H9 (cell line): ENCODE measurements around the gene ZNF469. TPM values are rescaled to one million over a fixed set of nuclear protein-coding genes. Genes with fewer than 3 reads are reported as not detected.

ENCODE experiments used
- DNase-seq: peaks from one replicate; pipeline ENCODE4 v3.0.0-alpha.2; 2017
- H2AFZ ChIP-seq: one replicate; pipeline ENCODE4 v1.6.1; 2013; ENCODE audit warnings: mild to moderate bottlenecking, low read length, control low read depth, moderate library complexity
- H2AK5ac ChIP-seq: 2 replicates; pipeline ENCODE4 v1.6.1; 2013; ENCODE audit warnings: low read length, control low read depth, mixed read lengths; ENCODE audit not compliant: insufficient read length
- H2BK120ac ChIP-seq: one replicate; pipeline ENCODE4 v1.6.1; 2013; ENCODE audit warnings: low read depth, mild to moderate bottlenecking, low read length, control low read depth, inconsistent platforms; ENCODE audit not compliant: poor library complexity, severe bottlenecking
- H2BK12ac ChIP-seq: 2 replicates; pipeline ENCODE4 v1.6.1; 2013; ENCODE audit warnings: low read length, control low read depth, mixed read lengths, low read depth; ENCODE audit not compliant: insufficient read length
- H2BK15ac ChIP-seq: 2 replicates; pipeline ENCODE4 v1.6.1; 2013; ENCODE audit warnings: low read depth, low read length, control low read depth
- H2BK20ac ChIP-seq: one replicate; pipeline ENCODE4 v1.6.1; 2013; ENCODE audit warnings: low read depth, mild to moderate bottlenecking, low read length, control low read depth, inconsistent platforms; ENCODE audit not compliant: poor library complexity, severe bottlenecking
- H2BK5ac ChIP-seq: 2 replicates; pipeline ENCODE4 v1.6.1; 2013; ENCODE audit warnings: low read length, control low read depth, mixed read lengths; ENCODE audit not compliant: insufficient read length
- H3K14ac ChIP-seq: 2 replicates; pipeline ENCODE4 v1.6.1; 2013; ENCODE audit warnings: low read length, control low read depth; ENCODE audit not compliant: insufficient read depth
- H3K18ac ChIP-seq: 2 replicates; pipeline ENCODE4 v1.6.1; 2013; ENCODE audit warnings: low read depth, mild to moderate bottlenecking, mixed read lengths, low read length, control low read depth; ENCODE audit not compliant: insufficient read length
- H3K23ac ChIP-seq: 2 replicates; pipeline ENCODE4 v1.6.1; 2013; ENCODE audit warnings: low read length, control low read depth, mixed read lengths, low read depth; ENCODE audit not compliant: insufficient read length
- H3K23me2 ChIP-seq: 2 replicates; pipeline ENCODE4 v1.6.1; 2013; ENCODE audit warnings: low read depth, mild to moderate bottlenecking, mixed read lengths, low read length, control low read depth; ENCODE audit not compliant: insufficient read length, poor library complexity, severe bottlenecking
- H3K27ac ChIP-seq: 2 replicates; pipeline ENCODE4 v1.5.1; 2013; ENCODE audit warnings: low read length, control low read depth, mixed read lengths, low read depth; ENCODE audit not compliant: insufficient read length
- H3K27me3 ChIP-seq: 2 replicates; pipeline ENCODE4 v1.6.1; 2013; ENCODE audit warnings: low read length, control low read depth, inconsistent platforms; ENCODE audit not compliant: insufficient read depth
- H3K4ac ChIP-seq: 2 replicates; pipeline ENCODE4 v1.6.1; 2013; ENCODE audit warnings: low read depth, mild to moderate bottlenecking, control low read depth, inconsistent platforms, low read length, moderate library complexity
- H3K4me1 ChIP-seq: 2 replicates; pipeline ENCODE4 v1.6.1; 2013; ENCODE audit warnings: low read length, control low read depth, inconsistent platforms; ENCODE audit not compliant: insufficient read depth
- H3K4me2 ChIP-seq: 2 replicates; pipeline ENCODE4 v1.6.1; 2013; ENCODE audit warnings: low read length, control low read depth, mixed read lengths; ENCODE audit not compliant: insufficient read length, insufficient read depth
- H3K56ac ChIP-seq: 2 replicates; pipeline ENCODE4 v1.6.1; 2013; ENCODE audit warnings: low read depth, mild to moderate bottlenecking, mixed read lengths, low read length, control low read depth; ENCODE audit not compliant: insufficient read length
- H3K79me1 ChIP-seq: 2 replicates; pipeline ENCODE4 v1.6.1; 2013; ENCODE audit warnings: low read depth, mild to moderate bottlenecking, moderate library complexity, low read length, control low read depth, inconsistent platforms; ENCODE audit not compliant: insufficient read depth, poor library complexity, severe bottlenecking
- H3K79me2 ChIP-seq: 2 replicates; pipeline ENCODE4 v1.6.1; 2013; ENCODE audit warnings: low read length, control low read depth, inconsistent platforms; ENCODE audit not compliant: insufficient read depth
- H3K9ac ChIP-seq: 2 replicates; pipeline ENCODE4 v1.6.1; 2013; ENCODE audit warnings: low read length, control low read depth, mixed read lengths; ENCODE audit not compliant: insufficient read length; ENCODE audit errors: extremely low read depth
- H3K9me3 ChIP-seq: one replicate; pipeline ENCODE4 v1.6.1; 2013; ENCODE audit warnings: low read depth, low read length, inconsistent platforms; ENCODE audit not compliant: control insufficient read depth
- H3T11ph ChIP-seq: one replicate; pipeline ENCODE4 v1.6.1; 2013; ENCODE audit warnings: mild to moderate bottlenecking, low read length, control low read depth, inconsistent platforms
- H4K20me1 ChIP-seq: one replicate; pipeline ENCODE4 v1.6.1; 2013; ENCODE audit not compliant: control insufficient read depth, insufficient read length, insufficient read depth
- H4K5ac ChIP-seq: 2 replicates; pipeline ENCODE4 v1.6.1; 2013; ENCODE audit warnings: low read depth, mild to moderate bottlenecking, mixed read lengths, low read length, control low read depth; ENCODE audit not compliant: insufficient read length
- H4K8ac ChIP-seq: replicated peaks from 2 replicates; pipeline ENCODE4 v1.6.1; 2013; ENCODE audit warnings: low read length, control low read depth, mixed read lengths, low read depth; ENCODE audit not compliant: insufficient read length
- H4K91ac ChIP-seq: 2 replicates; pipeline ENCODE4 v1.6.1; 2013; ENCODE audit warnings: low read depth, mild to moderate bottlenecking, moderate library complexity, mixed read lengths, low read length, control low read depth; ENCODE audit not compliant: insufficient read length
- H3K27ac Mint-ChIP-seq, 3 experiments: 2 replicates in 2 of 3; 3 replicates in 1 of 3; pipeline ENCODE4 v1.8.0; 2020 to 2021; ENCODE audit warnings: mixed read lengths in 3 of 3, mild to moderate bottlenecking in 1 of 3, moderate library complexity in 1 of 3
- H3K27me3 Mint-ChIP-seq: 2 replicates; pipeline ENCODE4 v1.8.0; 2021; ENCODE audit warnings: low read depth, mild to moderate bottlenecking, moderate library complexity, mixed read lengths
- H3K36me3 Mint-ChIP-seq, 3 experiments: 2 replicates in 2 of 3; 3 replicates in 1 of 3; pipeline ENCODE4 v1.8.0; 2020 to 2021; ENCODE audit warnings: low read depth in 3 of 3, mixed read lengths in 3 of 3; ENCODE audit not compliant: insufficient read depth in 1 of 3
- H3K4me1 Mint-ChIP-seq, 2 experiments: 2 replicates each; pipeline ENCODE4 v1.8.0; 2020; ENCODE audit warnings: mixed read lengths in 2 of 2
- H3K4me3 Mint-ChIP-seq, 2 experiments: 2 replicates in 1 of 2; 3 replicates in 1 of 2; pipeline ENCODE4 v1.8.0; 2020 to 2021; ENCODE audit warnings: mild to moderate bottlenecking in 2 of 2, mixed read lengths in 2 of 2, moderate library complexity in 1 of 2
- H3K9me3 Mint-ChIP-seq, 2 experiments: 2 replicates in 1 of 2; 3 replicates in 1 of 2; pipeline ENCODE4 v1.8.0; 2020; ENCODE audit warnings: mild to moderate bottlenecking in 2 of 2, mixed read lengths in 2 of 2, moderate library complexity in 1 of 2
- CTCF ChIP-seq: fragments of 200-600 bp; sonication (generic); conservative IDR thresholded peaks from 3 replicates; pipeline ENCODE4 v1.8.0; 2021; ENCODE audit warnings: antibody characterized with exemption, mild to moderate bottlenecking
- WGBS: extraction: QIAGEN DNeasy Blood & Tissue Kit; methylation state at CpG from one replicate; pipeline ENCODE4 v1.1.7; 2013; ENCODE audit warnings: missing lambda C conversion rate, low lambda C conversion rate, mixed read lengths; ENCODE audit not compliant: insufficient read length; ENCODE audit errors: extremely low coverage; 5-methylcytosine and 5-hydroxymethylcytosine counted together
- total RNA-seq: library from RNA; stranded (reverse); gene quantifications from 2 replicates; pipeline ENCODE4 v1.2.1, GENCODE V29; 2021

Gene ZNF469
- total RNA-seq, 1 experiment from 2014 or later = 4.4 TPM

- Mint-ChIP-seq H3K4me3 (no peak overlapping the region), H3K27me3 (no peaks in the 10 kb centered on the region; the same call in 1 of the 2 replicates)
Measured at GRCh38 chr16:88421871-88422433, 39.2 kb downstream of the ZNF469 start.

More at GRCh38 chr16:88421871-88422433, 39.2 kb downstream of the ZNF469 start:
- no peak overlapping the region for H4K91ac ChIP-seq
- H2BK20ac ChIP-seq = no peak overlapping the region
- no peak overlapping the region for H4K8ac ChIP-seq
- H4K20me1 ChIP-seq = no peaks in the 10 kb centered on the region
- no peak overlapping the region for H3K9ac ChIP-seq
- H3K79me2 ChIP-seq = no peaks in the 10 kb centered on the region
- H3K56ac ChIP-seq = no peak overlapping the region
- H3K23me2 ChIP-seq = no peaks in the 10 kb centered on the region
- no peak overlapping the region for H2BK120ac ChIP-seq
- no peaks in the 10 kb centered on the region for H3K27me3 ChIP-seq
- H2BK12ac ChIP-seq = no peak overlapping the region
- no peak overlapping the region for H3K14ac ChIP-seq
- no peak overlapping the region for H3T11ph ChIP-seq
- Mint-ChIP-seq H3K27ac (no peak overlapping the region), H3K36me3 (no peaks in the 10 kb centered on the region), H3K4me1 (no peaks in the 10 kb centered on the region), H3K9me3 (no peaks in the 10 kb centered on the region)
- no peak overlapping the region for H2AFZ ChIP-seq
- H4K5ac ChIP-seq = no peak overlapping the region
- no peak overlapping the region for H3K23ac ChIP-seq
- no peak overlapping the region for H3K18ac ChIP-seq
- no peaks in the 10 kb centered on the region for H3K9me3 ChIP-seq
- H3K79me1 ChIP-seq = no peaks in the 10 kb centered on the region
- no peak for DNase-seq
- H3K4me1 ChIP-seq = no peaks in the 10 kb centered on the region
- no CpG with 5 or more reads among the region's 5 CpGs for WGBS
- no peak overlapping the region for H2AK5ac ChIP-seq
- no peak overlapping the region for H3K4ac ChIP-seq
- no peak for TF ChIP-seq CTCF
- no peak overlapping the region for H2BK5ac ChIP-seq
- no peak overlapping the region for H3K4me2 ChIP-seq
- H3K27ac ChIP-seq = no peak overlapping the region
- H2BK15ac ChIP-seq = no peak overlapping the region
